NCI-H2081 (cell line): ENCODE data around the gene SON.
A peak's percentile ranks its signal among the peaks of the same experiment; 100 is the strongest.
"Not testable (repeated sequence)": the region's sequence is repeated elsewhere in the genome, so short reads cannot be mapped to it uniquely, and the experiment has no call there.

ENCODE experiments used
- DNase-seq, 2 experiments: peaks; one replicate each; lab custom pipeline; 2025; lab: John Stamatoyannopoulos, UW

SON gene, protein sequence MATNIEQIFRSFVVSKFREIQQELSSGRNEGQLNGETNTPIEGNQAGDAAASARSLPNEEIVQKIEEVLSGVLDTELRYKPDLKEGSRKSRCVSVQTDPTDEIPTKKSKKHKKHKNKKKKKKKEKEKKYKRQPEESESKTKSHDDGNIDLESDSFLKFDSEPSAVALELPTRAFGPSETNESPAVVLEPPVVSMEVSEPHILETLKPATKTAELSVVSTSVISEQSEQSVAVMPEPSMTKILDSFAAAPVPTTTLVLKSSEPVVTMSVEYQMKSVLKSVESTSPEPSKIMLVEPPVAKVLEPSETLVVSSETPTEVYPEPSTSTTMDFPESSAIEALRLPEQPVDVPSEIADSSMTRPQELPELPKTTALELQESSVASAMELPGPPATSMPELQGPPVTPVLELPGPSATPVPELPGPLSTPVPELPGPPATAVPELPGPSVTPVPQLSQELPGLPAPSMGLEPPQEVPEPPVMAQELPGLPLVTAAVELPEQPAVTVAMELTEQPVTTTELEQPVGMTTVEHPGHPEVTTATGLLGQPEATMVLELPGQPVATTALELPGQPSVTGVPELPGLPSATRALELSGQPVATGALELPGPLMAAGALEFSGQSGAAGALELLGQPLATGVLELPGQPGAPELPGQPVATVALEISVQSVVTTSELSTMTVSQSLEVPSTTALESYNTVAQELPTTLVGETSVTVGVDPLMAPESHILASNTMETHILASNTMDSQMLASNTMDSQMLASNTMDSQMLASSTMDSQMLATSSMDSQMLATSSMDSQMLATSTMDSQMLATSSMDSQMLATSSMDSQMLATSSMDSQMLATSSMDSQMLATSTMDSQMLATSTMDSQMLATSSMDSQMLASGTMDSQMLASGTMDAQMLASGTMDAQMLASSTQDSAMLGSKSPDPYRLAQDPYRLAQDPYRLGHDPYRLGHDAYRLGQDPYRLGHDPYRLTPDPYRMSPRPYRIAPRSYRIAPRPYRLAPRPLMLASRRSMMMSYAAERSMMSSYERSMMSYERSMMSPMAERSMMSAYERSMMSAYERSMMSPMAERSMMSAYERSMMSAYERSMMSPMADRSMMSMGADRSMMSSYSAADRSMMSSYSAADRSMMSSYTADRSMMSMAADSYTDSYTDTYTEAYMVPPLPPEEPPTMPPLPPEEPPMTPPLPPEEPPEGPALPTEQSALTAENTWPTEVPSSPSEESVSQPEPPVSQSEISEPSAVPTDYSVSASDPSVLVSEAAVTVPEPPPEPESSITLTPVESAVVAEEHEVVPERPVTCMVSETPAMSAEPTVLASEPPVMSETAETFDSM (N-terminal part only)

DNA sequence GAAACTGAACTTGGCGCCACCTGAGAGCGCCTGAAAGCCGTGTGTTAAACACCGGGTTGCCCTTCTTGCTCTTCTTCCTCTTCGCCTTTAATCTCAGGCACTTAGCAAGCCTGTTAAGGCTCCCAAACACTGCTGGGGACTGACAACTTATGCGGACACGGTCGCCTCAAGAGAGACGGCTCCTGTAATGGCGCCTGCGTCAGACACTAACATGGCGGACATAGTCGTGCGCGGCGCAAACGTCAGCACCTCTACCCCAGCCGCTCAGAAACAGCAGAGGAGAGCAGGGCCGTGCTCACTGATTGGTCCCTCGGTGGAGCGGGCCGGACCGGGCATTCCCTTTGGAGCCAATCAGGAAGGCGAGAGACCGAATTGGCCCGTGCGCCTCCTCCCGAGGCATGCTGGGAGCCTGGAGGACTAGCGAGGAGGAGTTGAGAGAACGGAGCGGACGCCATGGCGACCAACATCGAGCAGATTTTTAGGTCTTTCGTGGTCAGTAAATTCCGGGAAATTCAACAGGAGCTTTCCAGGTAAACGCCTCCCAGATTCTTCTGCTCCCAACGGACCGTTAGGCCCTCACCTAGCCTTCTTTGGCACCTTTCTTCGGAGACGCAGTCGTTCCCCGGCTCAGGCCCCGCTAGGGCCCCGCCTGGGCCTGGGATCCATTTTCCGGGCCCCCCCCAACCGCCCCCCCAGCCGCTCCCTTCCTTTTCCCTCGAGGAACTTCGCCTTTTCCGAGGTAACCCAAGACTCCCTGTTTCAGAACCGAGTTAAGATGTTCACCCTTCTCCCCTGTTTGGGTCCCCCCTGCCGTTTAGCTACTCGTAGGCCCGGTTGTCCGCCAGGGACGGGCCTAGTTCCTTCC, at the start of gene SON:
SON (plus strand) TSS at position 399 of the 865 bp plus-strand sequence; CDS start at position 454, 55 bp downstream.
- peak; percentile 96 to 98 for DNase-seq

GRCh38 chr21:33493756-33494155, 49.1 kb upstream of the SON start:
- no peak for DNase-seq

DNA sequence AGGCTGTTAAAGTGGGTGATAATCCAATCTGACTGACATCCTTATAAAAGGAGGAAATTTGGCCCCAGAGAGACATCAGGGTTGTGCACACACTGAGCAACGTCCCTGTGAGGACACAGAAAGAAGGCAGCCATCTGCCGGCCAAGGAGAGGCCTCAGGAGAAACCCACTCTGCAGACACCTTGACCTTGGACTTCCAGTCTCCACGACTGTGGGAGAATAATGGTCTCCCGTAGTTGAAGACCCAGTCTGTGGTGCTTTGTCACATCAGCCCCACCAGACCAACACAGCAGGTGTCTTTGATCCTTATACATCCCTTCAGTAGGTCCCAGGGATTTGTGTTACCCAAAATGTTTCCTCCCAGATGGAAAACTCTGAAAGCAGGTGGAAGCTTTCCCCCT, 47.1 kb upstream of the SON start:
- DNase-seq, result no peak

GRCh38 chr21:33496345-33496744, 46.5 kb upstream of the SON start:
- DNase-seq, result no peak

- DNase-seq, result no peak
These were observed 37.0 kb upstream of the SON start for GRCh38 chr21:33505833-33506232.

- not testable (repeated sequence) for DNase-seq
These were observed 35.8 kb upstream of the SON start for GRCh38 chr21:33507003-33507402.

DNA sequence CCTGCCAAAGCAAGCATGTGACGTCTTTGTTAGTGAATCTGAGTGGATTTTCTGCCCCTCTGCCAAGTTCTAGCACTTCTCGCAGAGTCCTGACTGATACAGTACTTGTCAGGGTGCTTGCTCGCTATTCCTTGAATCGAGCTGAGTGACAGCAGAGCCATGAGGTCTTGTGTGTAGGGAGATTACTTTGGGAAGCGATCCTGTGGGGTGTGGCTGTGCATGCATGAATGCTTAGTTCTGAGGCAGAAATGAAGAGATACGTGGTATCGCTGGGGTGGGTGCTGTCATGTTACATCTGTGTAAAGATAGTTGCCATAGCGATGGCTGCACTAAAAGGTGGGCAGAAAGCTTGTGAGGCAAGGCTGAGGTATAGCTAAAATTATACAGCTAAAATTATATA, 32.0 kb upstream of the SON start:
- DNase-seq, result no peak

- DNase-seq, result no peak
These were observed 31.2 kb upstream of the SON start for GRCh38 chr21:33511639-33512038.

DNA sequence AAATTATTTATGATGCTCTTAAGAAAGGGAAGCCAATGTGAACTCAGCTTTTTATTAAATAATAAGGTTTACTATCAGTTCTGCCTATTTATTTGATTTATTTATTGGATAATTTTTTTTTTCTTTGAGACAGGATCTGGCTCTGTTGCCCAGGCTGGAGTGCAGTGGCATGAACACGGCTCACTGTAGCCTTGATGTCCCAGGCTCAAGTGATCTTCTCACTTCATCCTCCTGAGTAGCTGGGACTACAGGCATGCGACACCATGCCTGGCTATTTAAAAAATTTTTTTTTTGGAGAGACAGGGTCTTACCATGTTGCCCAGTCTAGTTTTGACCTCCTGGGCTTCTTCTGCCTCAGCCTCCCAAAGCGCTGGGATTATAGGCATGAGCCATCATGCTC, 30.4 kb upstream of the SON start:
- no peak for DNase-seq

DNA sequence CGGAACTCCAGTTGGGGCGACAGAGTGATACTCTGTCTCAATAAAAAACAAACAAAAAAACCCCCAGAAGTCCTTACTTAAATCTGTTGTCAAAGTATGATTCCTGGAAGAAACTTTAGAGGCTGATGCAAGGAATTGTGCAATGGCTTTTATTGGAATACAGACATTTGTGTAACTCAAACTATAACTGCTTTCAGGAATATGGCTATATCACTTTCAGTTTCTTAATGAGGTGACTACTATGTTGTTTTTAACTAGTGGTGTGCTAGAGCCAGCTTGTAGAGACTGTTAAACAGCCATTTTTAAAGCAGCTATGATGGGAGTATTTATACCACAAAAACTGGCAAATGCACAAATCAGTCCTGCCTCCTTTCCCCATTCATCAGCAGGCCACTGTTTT, 28.6 kb upstream of the SON start:
- no peak for DNase-seq

GRCh38 chr21:33518899-33519298, 23.9 kb upstream of the SON start:
- DNase-seq, result no peak

DNA sequence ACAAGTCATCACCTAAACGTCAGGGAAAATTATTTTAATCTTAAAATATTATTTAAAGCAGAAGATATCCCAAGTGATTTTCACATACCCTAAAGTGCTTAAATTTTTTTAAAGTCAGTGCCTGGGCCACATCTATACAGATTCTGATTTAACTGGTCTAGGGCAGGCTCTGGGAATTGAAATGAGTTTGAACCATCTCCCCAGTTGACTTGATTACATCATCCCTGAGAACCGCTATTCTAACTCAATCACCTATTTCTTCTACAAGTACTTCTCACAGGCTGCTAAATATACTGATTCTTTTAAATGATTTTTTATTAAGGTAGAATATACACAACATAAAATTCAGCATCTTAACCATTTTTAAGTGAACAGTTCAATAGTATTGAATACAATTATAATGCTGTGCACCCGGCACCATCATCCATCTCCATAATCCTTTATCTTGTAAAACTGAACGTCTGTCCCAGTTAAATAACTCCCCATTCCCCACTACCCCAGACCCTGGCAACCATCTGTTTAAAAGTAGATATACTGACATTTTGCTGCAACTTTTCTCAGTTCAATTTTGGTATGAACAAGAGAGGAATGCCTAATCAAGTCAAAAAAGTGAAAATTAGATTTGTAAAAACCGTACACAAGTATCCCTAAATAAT, 20.4 kb upstream of the SON start:
- DNase-seq, result no peak

DNA sequence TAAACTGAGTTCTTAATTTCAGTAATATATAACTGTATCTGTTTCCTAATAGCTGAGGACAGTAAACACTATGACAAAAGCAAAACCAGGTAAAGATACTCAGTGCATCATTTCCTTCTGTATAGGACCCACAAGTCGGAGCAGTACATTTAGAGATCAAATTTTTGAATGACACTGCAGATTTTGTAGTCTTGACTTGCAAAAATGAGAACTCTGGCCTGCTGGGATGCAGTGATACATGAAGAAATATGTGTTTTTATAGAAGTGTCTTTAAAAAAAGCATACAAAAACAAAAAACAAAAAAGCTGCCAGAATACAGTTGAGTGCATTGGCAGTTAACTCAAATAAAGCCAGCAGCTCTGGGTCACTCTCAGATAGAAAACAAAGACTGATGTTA, 19.9 kb upstream of the SON start:
- no peak for DNase-seq

DNA sequence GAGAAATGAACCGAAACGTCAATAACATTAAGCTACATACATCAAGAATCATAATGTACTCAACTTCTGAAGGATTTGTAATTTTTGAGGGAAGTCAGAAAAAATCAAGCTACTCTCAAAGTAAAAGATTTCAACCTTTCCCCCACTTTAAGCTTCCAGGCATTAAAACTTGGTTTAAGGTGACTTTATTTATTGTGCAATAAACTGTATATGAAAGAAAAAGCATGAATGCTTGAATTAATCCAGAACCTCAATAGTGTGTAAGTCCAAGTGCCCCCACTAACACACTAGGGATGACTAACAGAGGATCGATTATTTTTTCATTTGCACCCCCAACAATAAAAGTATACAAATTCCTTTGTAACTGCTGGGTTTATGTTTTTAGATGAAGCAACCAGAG, 11.8 kb upstream of the SON start:
- no peak for DNase-seq

GRCh38 chr21:33537212-33537611, 5.6 kb upstream of the SON start:
- DNase-seq, result no peak

DNA sequence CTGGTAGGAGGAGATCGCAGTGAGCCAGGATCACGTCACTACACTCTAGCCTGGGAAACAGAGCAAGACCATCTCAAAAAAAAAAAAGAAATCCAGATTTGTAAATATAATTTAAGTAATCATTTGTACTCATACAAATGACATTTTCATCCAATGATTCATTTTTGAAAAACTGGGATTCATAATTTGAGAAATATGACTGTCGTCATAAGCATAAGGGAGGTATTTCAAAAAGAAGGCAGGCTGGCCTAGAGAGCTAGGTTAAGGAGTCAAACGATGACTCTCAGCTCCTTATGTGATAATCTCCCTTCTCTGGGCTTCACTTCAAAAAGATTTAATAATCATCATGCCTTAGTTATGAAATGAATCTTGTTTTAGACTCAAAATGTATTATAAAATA, 3.2 kb upstream of the SON start:
- DNase-seq, result no peak

DNA sequence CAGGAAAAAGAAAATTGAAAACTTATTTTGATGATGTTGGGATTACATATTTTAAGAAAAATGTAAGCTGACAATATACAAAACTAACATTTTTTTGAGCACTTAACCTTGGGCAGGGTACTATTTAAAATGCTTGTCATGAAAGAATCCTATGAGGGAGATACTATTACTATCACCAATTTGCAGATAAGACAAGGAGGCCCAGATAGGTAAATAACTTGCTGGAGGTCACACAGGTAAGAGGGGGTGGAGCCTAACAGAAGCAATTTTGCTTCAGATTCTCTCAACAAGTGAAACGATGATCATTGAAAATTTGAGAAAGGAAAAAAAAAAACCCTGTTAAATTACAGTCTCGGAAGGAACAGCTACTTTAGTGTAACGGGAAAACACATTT, 2.1 kb upstream of the SON start:
- no peak for DNase-seq

GRCh38 chr21:33541105-33541711, 1.6 kb upstream of the SON start:
- DNase-seq, result no peak

- DNase-seq, result peak; percentile 80 to 81
These were observed 840 bp upstream of the SON start, which contains the start of gene GART for GRCh38 chr21:33541756-33542639. TSS of gene GART (minus strand) at chr21:33542117. CDS start at chr21:33539315, 2,802 bp downstream.
